Measurements from ENCODE around the gene ABHD18. TPM values are rescaled to one million over a fixed set of nuclear protein-coding genes. Genes with fewer than 3 reads are reported as not detected.
"Not testable (repeated sequence)": the region's sequence is repeated elsewhere in the genome, so short reads cannot be mapped to it uniquely, and the experiment has no call there.

The ABHD18 gene
- total RNA-seq, 4 donors from 2014 or later: 13.7 to 22.3 (median 16.0) TPM

DNA sequence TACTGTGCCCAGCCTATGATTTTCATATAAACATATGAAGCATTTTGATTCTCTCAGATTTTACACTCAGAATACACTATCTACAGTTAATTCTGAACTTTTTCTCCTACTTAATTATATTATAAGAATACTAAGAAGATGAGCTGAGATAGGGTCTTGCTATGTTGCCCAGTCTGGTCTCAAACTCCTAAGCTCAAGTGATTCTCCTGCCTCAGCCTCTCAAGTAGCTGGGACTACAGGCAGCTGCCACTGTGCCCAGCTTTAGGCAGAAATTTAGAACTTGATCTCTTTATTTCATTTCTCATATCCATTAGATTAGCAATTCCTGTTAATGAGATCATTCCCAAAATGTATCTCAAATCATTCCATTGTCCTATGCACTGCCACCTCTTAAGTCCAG lies 91.2 kb downstream of the ABHD18 start:
- no peak overlapping the region for H3K27ac ChIP-seq
- TF ChIP-seq, protein P1, sequence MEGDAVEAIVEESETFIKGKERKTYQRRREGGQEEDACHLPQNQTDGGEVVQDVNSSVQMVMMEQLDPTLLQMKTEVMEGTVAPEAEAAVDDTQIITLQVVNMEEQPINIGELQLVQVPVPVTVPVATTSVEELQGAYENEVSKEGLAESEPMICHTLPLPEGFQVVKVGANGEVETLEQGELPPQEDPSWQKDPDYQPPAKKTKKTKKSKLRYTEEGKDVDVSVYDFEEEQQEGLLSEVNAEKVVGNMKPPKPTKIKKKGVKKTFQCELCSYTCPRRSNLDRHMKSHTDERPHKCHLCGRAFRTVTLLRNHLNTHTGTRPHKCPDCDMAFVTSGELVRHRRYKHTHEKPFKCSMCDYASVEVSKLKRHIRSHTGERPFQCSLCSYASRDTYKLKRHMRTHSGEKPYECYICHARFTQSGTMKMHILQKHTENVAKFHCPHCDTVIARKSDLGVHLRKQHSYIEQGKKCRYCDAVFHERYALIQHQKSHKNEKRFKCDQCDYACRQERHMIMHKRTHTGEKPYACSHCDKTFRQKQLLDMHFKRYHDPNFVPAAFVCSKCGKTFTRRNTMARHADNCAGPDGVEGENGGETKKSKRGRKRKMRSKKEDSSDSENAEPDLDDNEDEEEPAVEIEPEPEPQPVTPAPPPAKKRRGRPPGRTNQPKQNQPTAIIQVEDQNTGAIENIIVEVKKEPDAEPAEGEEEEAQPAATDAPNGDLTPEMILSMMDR (IDR thresholded peaks at IDR 0.05): no peak
- TF ChIP-seq POLR2AphosphoS5 (IDR thresholded peaks at IDR 0.05) (no peak), POLR2A (IDR thresholded peaks at IDR 0.05) (no peak), EP300 (IDR thresholded peaks at IDR 0.05; ENCODE audit: low read depth) (no peak)
- H3K4me3 ChIP-seq: no peak overlapping the region
- H3K4me1 ChIP-seq: peaks cover 0 to 8% (median 0%) of the 10 kb centered on the region in 4 donors
- no peaks in the 10 kb centered on the region for H3K27me3 ChIP-seq
- H3K9me3 ChIP-seq: no peaks in the 10 kb centered on the region
- DNase-seq: no peak
- in situ Hi-C loops (cut with MboI; ENCODE audit: low pct_ligation_motif_present in 1 of 4, low pct_unique_long_range_greater_than_20kb in 1 of 4, low sequenced_read_pairs in 3 of 4): no loop called here
- intact Hi-C loops (cut with DNase I; ENCODE audit: low total_unique reads): no loop called here
- H3K36me3 ChIP-seq: no peaks in the 10 kb centered on the region

DNA sequence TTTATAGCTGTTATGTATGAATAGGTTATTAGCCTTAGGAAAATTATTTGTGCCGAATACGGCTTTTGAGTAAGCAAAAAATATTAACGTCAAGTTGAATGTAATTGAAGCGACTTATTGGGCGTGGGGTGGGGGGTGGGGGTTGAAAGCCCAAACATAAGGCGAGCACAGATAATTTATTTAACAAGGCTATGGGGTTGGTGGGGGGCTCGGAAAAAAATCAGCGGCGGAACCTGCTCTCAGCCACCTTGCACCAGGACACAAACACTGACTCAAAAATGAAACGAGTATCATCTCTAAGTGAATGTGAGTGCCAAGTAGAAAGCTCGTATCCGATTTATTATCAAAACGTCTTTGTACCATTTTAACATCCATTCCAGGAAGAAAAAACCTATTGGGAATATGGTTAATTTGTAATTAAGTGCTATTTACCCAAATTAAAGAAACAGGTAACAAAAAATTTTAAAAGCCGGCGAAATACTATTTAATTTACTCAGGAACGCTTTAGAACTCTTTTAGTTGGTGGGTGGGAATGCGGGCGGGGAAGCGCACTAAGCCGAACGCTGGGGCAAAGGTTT lies 95.0 kb downstream of the ABHD18 start:
- in situ Hi-C loops (cut with MboI; ENCODE audit: low pct_ligation_motif_present in 1 of 4, low pct_unique_long_range_greater_than_20kb in 1 of 4, low sequenced_read_pairs in 3 of 4): no loop called here
- no peaks in the 10 kb centered on the region for H3K36me3 ChIP-seq
- no peaks in the 10 kb centered on the region for H3K9me3 ChIP-seq
- intact Hi-C loops (cut with DNase I; ENCODE audit: low total_unique reads): no loop called here
- H3K27ac ChIP-seq: peak overlapping the region; percentile 97 to 100 (median 99)
- no peaks in the 10 kb centered on the region for H3K27me3 ChIP-seq
- 11 to 24% methylated on average over 21 of the region's 21 CpGs for WGBS, 2 donors (ENCODE audit: low coverage in 1 of 2)
- TF ChIP-seq, protein P1 (IDR thresholded peaks at IDR 0.05): no peak
- TF ChIP-seq EP300 (IDR thresholded peaks at IDR 0.05; ENCODE audit: low read depth): no peak
- no peak for TF ChIP-seq POLR2AphosphoS5 (IDR thresholded peaks at IDR 0.05)
- TF ChIP-seq POLR2A (IDR thresholded peaks at IDR 0.05): no peak
- H3K4me3 ChIP-seq: peak overlapping the region; percentile 78 to 97 (median 84)
- H3K4me1 ChIP-seq: peaks cover 4 to 21% (median 10%) of the 10 kb centered on the region in 4 donors
- DNase-seq: no peak

DNA sequence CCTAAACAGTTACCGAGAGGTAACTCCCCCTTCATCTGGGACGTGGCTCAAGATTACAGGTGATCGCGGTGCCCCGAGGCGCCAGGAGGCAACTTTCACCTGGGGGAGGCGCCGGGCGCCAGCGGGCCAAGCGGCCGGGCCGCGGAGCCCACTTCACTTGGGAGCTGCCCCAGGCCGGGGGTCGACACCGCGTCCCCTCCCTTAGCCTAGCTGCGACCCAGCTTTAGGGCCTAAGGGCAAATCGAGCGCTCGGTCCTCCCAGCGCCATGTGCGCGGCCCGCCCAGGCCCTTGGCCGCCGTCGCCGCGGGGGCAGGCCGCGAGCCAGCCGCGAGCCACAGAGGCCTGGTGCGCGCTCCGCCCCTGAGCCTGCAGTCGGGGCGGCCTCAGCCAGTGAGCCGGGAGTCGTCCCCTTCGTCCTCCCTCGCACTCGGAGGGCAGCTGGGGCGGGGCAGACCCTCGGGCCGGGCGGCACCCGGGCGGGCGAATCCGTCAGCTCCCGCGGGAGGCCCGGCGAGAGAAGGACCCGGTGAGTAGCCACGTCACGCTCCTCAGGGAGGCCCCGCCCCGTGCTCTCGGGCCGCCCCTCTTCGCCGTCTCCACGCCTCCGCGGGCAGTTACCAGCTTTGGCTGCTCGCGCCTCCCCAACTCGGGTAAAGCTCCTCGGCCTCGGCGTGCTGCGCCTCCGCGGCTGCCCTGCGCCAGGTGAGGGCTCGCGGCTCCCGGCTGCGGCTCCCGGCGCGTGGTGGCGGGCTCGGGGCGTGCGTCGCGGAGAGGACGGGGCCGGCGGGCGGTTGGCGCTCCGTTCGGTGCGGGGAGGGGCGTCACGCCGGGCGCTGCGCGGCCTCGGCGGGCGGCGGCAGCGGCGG lies 95.7 kb downstream of the ABHD18 start, which contains the start of gene LARP1B:
Gene LARP1B, plus strand, starts transcription at position 614 of the 867 bp plus-strand sequence. CDS start 13,640 bp downstream, outside the sequence.
- Histone ChIP-seq H3K9me3 (no peaks in the 10 kb centered on the region), H3K27ac (peak within 1 kb of the TSS; percentile 97 to 100 (median 99)), H3K4me1 (peaks cover 4 to 21% (median 10%) of the 10 kb centered on the region in 4 donors), H3K36me3 (no peaks in the 10 kb centered on the region), H3K27me3 (no peaks in the 10 kb centered on the region), H3K4me3 (peak within 1 kb of the TSS; percentile 78 to 97 (median 84))
- peak; percentile 97 for DNase-seq
- TF ChIP-seq POLR2AphosphoS5 (IDR thresholded peaks at IDR 0.05) (peak; percentile 94 to 96 (median 95)), POLR2A (IDR thresholded peaks at IDR 0.05) (peak; percentile 83), EP300 (IDR thresholded peaks at IDR 0.05; ENCODE audit: low read depth) (no peak)
- in situ Hi-C loops (cut with MboI; ENCODE audit: low pct_ligation_motif_present in 1 of 4, low pct_unique_long_range_greater_than_20kb in 1 of 4, low sequenced_read_pairs in 3 of 4) (no loop called here), intact Hi-C loops (cut with DNase I; ENCODE audit: low total_unique reads) (no loop called here)
- 1% methylated on average over 27 of the region's 112 CpGs; no CpG with 5 or more reads in 1 of the 2 donors for WGBS, 2 donors (ENCODE audit: low coverage in 1 of 2)

DNA sequence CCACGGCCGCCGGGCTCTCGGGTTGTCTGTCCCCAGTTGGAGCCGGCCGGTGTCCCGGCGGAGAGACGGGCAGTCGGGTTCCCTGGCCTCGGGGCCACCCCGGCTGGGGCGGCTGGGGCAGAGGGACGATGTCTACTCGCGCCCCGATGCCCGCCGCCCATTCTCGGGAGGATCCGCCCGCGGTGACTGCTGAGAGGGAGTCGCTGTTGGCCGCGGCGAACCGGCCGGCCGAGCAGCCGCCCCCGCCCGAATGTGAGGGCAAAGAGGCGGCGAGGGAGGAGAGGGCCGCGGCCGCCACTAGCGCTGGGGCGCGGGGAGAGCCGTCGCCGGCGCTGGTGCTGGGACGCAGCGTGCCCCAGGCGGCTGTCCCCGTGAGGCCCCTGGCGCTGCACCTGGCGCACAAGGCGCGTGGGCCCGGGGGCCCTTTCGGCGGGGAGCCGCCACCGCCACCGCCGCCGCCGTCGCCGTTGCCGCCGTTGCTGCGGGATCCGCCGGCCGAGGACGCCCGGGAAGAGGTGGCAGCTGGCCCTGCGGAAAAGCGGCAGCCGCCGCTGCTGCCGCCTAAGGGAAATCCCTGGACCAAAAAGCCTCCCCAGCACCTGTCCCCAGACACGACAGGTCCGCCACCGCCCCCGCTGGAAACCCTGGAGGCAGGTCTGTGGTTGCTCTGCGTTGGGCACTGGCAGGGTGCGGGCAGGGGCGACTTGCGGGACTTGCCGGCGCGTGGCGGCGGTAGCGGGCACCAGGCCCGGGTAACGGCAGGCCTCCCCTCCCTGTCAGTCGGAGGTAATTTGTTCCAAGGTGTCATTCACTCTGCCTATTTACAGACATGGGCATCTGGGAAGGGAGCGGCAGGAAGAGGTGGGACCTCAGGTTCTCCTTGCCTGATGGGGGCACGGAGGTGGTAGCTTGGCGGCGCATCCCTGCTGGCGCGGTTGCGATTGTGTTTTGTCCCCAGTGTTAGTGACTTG lies 96.6 kb downstream of the ABHD18 start:
- H3K4me1 ChIP-seq: peaks cover 4 to 21% (median 10%) of the 10 kb centered on the region in 4 donors
- 0% methylated on average over 6 to 17 of the region's 101 CpGs for WGBS, 2 donors (ENCODE audit: low coverage in 1 of 2)
- no peaks in the 10 kb centered on the region for H3K9me3 ChIP-seq
- no peaks in the 10 kb centered on the region for H3K36me3 ChIP-seq
- peak overlapping the region; percentile 78 to 97 (median 84) for H3K4me3 ChIP-seq
- intact Hi-C loops (cut with DNase I; ENCODE audit: low total_unique reads): no loop called here
- peak overlapping the region; percentile 97 to 100 (median 99) for H3K27ac ChIP-seq
- no peaks in the 10 kb centered on the region for H3K27me3 ChIP-seq
- peak; percentile 78 for DNase-seq
- in situ Hi-C loops (cut with MboI; ENCODE audit: low pct_ligation_motif_present in 1 of 4, low pct_unique_long_range_greater_than_20kb in 1 of 4, low sequenced_read_pairs in 3 of 4): no loop called here
- no peak for TF ChIP-seq EP300 (IDR thresholded peaks at IDR 0.05; ENCODE audit: low read depth)
- TF ChIP-seq POLR2A (IDR thresholded peaks at IDR 0.05): peak; percentile 77
- TF ChIP-seq POLR2AphosphoS5 (IDR thresholded peaks at IDR 0.05): peak; percentile 67 to 76 (median 76)

DNA sequence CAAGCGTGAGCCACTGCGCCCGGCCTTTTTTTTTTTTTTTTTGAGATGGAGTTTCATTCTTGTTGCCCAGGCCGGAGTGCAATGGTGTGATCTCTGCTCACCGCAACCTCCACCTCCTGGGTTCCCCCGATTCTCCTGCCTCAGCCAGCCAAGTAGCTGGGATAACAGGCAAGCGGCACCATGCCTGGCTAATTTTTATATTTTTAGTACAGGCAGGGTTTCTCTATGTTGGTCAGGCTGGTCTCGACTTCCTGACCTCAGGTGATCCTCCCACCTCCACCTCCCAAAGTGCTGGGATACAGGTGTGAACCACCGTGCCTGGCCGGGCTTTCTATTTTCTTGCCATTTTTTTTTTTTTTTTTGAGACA lies 101.2 kb downstream of the ABHD18 start:
- intact Hi-C loops (cut with DNase I; ENCODE audit: low total_unique reads); H3K27me3 ChIP-seq; in situ Hi-C loops (cut with MboI; ENCODE audit: low pct_ligation_motif_present in 1 of 4, low pct_unique_long_range_greater_than_20kb in 1 of 4, low sequenced_read_pairs in 3 of 4): not testable (repeated sequence)

More for the DNA sequence above, 101.2 kb downstream of the ABHD18 start:
- not testable (repeated sequence) for H3K27ac ChIP-seq, DNase-seq, H3K4me3 ChIP-seq, H3K36me3 ChIP-seq, H3K9me3 ChIP-seq
- WGBS, 2 donors (ENCODE audit: low coverage in 1 of 2): 95% methylated on average over 10 of the region's 10 CpGs; no CpG with 5 or more reads in 1 of the 2 donors
- peaks cover 4 to 13% (median 10%) of the 10 kb centered on the region in 4 donors for H3K4me1 ChIP-seq
